Skin epidermis (tissue), 12 donors: ENCODE measurements around the gene CNTRL.
"Not testable (repeated sequence)": the region's sequence is repeated elsewhere in the genome, so short reads cannot be mapped to it uniquely, and the experiment has no call there.

Source experiments
- H3K27ac ChIP-seq, 21 experiments: fragments of 200-600 bp; sonication (generic) in 11 of 21; one replicate each; pipeline ENCODE4 v1.5.0; 2020; ENCODE audit warnings: mild to moderate bottlenecking in 3 of 21, inconsistent platforms in 2 of 21, moderate library complexity in 2 of 21
- H3K4me3 ChIP-seq, 7 experiments: fragments of 200-600 bp; sonication (generic) in 2 of 7; one replicate each; pipeline ENCODE4 v1.5.0; 2020; ENCODE audit warnings: inconsistent platforms in 2 of 7, mild to moderate bottlenecking in 2 of 7, moderate library complexity in 1 of 7

CNTRL gene

DNA sequence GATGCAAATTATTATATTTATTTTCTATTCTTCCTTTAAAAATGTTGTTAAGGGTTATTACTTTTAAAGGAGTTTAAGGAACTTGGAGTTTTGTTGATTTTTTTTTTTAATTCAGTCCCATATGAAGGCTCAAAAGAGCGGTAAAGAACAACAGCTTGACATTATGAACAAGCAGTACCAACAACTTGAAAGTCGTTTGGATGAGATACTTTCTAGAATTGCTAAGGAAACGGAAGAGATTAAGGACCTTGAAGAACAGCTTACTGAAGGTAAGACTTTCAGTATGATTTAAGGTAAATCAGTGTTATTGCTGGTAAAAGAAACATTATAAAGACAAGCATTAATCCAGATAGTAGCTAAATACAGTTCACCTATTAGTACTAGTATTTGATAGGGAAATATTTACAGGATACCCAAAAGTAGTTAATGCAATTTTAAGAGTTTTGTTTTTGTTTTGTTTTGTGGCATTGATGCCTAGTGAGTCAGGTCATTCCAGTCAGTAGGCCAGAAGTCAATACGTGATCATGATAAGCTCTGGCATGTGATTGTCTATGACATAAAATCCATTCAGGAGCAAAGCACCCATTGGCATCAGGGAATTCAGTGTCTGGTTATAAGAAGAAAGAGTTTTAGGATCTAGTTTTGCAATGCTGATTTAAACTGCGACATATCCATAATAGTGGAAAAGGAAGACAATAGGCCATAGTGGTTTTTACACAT, 49.2 kb downstream of the CNTRL start:
- Histone ChIP-seq H3K4me3 (no peak overlapping the region), H3K27ac (no peak overlapping the region)

DNA sequence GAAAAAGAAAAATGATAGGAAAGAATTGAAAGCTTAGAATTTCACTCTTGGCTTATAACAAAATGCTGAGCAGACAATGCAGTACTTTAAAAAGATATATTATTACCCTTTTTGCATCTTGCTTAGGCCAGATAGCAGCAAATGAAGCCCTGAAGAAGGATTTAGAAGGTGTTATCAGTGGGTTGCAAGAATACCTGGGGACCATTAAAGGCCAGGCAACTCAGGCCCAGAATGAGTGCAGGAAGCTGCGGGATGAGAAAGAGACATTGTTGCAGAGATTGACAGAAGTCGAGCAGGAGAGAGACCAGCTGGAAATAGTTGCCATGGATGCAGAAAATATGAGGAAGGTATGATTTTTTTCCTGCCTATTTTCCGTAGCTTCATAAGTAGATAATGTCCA, 50.8 kb downstream of the CNTRL start:
- Histone ChIP-seq H3K4me3 (no peak overlapping the region), H3K27ac (no peak overlapping the region)

DNA sequence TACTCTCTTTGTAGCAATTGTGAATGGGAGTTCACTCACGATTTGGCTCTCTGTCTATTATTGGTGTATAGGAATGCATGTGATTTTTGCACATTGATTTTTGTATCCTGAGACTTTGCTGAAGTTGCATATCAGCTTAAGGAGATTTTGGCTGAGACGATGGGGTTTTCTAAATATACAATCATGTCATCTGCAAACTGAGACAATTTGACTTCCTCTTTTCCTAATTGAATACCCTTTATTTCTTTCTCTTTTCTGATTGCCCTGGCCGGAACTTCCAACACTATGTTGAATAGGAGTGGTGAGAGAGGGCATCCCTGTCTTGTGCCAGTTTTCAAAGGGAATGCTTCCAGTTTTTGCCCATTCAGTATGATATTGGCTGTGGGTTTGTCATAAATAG, 54.6 kb downstream of the CNTRL start:
- H3K27ac ChIP-seq, H3K4me3 ChIP-seq: not testable (repeated sequence)

DNA sequence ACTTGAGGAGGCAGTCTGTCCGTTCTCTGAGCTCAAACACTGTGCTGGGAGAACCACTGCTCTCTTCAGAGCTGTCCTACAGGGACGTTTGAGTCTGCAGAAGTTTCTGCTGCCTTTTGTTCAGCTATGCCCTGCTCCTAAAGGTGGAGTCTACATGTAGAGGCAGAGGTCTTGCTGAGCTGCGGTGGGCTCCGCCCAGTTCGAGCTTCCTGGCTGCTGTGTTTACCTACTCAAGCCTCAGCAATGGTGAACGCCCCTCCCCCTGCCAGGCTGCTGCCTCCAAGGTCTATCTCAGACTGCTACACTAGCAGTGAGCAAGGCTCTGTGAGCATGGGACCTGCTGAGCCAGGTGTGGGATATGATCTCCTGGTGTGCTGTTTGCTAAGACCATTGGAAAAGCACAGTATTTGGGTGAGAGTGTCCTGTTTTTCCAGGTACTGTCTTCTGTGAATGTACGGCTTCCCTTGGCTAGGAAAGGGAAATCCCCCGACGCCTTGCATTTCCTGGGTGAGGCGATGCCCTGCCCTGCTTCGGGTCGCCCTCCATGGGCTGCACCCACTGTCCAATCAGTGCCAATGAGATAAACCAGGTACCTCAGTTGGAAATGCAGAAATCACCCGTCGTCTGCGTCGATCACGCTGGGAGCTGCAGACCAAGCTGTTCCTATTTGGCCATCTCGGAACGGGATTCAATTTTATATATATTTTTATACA, 58.5 kb downstream of the CNTRL start:
- H3K27ac ChIP-seq, result peak overlapping the region in 11 of 21 experiments; percentile 12 to 87 (median 57)
- H3K4me3 ChIP-seq, result no peak overlapping the region

DNA sequence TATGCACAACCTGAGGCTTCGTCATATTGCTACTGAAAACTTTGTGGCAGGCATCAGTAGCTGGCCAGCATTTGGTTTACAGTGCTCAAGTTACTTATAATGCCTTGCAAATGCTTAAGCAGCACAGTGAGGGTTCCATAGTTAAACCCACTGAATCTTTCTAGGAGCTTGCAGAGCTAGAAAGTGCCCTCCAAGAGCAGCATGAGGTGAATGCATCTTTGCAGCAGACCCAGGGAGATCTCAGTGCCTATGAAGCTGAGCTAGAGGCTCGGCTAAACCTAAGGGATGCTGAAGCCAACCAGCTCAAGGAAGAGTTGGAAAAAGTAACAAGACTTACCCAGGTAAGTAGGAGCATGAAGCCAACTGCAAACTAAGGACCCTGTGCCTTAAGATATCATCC, 60.9 kb downstream of the CNTRL start:
- H3K27ac ChIP-seq, result no peak overlapping the region
- no peak overlapping the region for H3K4me3 ChIP-seq

DNA sequence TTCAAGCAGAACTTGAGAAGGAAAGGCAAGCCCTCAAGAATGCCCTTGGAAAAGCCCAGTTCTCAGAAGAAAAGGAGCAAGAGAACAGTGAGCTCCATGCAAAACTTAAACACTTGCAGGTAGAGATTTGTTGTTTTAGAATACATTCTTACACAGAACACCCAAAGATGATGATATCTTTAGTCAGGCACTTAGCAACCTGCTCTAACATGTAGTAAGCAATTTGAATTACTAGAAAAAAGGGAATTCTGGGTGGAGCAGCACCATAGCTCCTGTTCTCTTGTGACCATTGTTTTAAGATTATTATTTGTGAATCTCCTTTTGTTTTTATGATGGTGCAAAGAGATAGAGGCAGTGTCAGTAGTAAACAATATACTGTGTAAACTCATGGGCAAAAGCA, 63.8 kb downstream of the CNTRL start:
- Histone ChIP-seq H3K4me3 (no peak overlapping the region), H3K27ac (no peak overlapping the region)

DNA sequence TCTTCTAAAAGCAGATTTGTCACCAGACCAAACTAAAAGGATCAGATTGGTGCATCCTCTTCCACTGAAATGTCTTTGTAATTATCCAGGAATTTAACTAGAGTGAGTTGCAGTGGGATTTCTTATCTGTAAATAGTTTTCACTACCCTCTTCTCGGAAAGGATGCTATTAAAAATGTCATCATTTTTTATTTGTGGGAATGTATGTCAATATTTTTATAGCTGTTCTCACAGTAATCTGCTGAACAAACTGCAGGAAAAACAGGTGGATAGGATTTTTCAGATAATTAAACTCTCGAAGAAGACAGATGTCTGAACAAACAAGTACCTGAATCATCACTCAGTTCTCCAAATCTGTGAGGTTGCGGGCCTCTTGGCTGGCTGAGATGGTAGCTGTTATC, 64.2 kb downstream of the CNTRL start:
- Histone ChIP-seq H3K4me3 (no peak overlapping the region), H3K27ac (no peak overlapping the region)

DNA sequence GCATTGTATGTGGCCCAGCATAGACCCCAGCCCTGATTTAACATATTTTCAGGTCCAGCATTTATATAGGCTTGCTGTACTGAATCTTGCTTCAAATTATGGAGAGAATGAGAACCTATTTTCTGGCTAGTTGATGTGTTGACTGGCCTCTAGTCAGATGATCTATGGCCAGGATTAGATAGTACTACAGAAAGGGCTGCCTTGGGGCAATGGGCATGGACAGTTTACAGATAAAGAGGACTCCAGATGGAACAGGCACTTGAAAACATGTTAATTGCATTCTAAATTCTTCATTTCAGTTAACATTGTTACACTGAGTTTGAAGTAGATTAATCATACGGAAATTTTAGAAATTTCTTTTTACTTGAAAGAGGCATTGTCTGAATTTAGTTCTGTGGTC, 65.4 kb downstream of the CNTRL start:
- Histone ChIP-seq H3K4me3 (no peak overlapping the region), H3K27ac (no peak overlapping the region)

DNA sequence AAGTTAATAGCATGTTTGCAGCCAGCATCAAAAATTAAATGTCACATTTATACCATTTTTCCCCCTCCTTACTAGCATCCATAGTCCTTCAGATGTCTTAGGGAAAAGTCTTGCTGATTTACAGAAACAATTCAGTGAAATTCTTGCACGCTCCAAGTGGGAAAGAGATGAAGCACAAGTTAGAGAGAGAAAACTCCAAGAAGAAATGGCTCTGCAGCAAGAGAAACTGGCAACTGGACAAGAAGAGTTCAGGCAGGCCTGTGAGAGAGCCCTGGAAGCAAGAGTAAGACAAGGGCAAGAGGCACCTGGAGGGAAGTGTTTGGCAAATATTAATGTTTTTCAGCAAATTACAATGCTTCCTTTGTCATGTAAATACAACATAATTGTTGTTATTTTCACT, 66.6 kb downstream of the CNTRL start:
- Histone ChIP-seq H3K27ac (no peak overlapping the region), H3K4me3 (no peak overlapping the region)

DNA sequence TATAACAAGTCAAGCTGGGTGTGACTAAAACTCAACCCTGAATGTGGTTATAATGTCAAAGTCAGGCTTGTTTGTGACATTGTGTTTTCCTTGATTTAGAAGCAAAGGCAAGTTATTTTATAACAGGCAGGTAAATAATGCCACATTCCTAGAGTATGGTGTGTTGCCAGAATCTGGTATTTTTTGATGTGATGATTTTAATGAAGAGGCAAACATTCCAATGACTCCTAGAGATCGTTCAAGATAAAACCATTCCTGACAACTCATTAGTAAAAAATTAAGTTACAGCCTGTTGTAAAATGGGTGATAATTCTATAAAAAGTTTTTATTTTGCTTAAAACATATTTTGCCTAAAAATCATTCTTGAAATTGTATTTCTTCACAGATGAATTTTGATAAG, 67.0 kb downstream of the CNTRL start:
- no peak overlapping the region for H3K27ac ChIP-seq
- H3K4me3 ChIP-seq, result no peak overlapping the region

DNA sequence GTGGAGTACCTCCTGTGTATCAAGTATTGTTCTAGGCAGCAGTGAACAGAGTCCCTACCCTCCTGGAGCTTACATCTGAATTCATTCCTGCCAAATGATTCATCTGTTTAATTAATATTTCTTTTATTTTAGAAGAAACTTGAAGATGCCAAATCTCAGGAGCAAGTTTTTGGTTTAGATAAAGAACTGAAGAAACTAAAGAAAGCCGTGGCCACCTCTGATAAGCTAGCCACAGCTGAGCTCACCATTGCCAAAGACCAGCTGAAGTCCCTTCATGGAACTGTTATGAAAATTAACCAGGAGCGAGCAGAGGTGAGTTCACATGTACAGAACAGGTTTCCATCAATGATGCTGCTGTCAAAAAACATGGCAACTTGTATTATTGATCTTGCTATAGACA, 69.0 kb downstream of the CNTRL start:
- Histone ChIP-seq H3K4me3 (no peak overlapping the region), H3K27ac (no peak overlapping the region)

DNA sequence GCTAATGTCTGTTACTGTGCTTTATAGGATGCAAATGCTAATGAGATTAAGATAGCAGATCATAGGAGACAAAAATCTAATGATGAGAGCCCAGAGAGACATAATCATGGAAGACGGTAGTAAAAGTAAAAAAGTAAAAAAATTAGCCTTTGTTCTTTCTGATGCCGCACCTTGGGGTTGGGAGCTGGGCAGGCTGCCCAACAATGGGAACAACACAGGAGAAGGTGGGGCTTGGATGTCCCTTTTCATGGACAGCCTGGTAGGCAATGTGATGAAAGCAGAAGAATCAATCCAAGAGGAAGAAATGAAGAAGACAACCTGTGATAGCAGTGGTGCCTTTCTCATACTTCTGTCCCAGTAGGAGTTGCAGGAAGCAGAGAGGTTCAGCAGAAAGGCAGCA, 69.7 kb downstream of the CNTRL start:
- no peak overlapping the region for H3K4me3 ChIP-seq
- H3K27ac ChIP-seq, result no peak overlapping the region

DNA sequence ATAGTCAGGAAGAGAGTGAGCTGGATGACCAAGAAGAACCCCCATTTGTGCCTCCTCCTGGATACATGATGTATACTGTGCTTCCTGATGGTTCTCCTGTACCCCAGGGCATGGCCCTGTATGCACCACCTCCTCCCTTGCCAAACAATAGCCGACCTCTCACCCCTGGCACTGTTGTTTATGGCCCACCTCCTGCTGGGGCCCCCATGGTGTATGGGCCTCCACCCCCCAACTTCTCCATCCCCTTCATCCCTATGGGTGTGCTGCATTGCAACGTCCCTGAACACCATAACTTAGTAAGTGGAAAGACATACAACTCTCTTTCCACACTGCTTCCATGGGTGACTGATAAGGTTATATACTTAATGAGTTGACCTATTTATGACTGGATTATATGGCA, 75.4 kb downstream of the CNTRL start:
- no peak overlapping the region for H3K4me3 ChIP-seq
- no peak overlapping the region for H3K27ac ChIP-seq

DNA sequence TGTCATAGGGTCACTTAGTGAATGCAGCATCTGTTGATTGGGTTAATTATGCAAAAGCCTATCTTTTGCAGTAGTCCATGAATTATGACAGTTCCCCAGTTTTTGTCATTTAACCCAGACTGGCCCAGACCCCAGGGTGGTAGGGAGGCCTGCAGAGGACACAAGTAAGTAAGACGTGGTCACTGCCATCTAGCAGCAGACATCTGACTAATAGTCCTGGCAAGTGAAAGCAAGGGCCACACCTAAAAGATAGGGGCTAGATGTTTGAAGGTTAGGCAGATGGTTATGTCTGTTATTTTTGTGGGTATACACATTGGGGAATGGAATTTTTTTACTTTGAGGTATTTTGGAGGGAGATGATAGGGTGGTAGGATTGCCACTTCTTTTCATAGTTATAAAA, 78.9 kb downstream of the CNTRL start:
- Histone ChIP-seq H3K4me3 (no peak overlapping the region), H3K27ac (no peak overlapping the region)

DNA sequence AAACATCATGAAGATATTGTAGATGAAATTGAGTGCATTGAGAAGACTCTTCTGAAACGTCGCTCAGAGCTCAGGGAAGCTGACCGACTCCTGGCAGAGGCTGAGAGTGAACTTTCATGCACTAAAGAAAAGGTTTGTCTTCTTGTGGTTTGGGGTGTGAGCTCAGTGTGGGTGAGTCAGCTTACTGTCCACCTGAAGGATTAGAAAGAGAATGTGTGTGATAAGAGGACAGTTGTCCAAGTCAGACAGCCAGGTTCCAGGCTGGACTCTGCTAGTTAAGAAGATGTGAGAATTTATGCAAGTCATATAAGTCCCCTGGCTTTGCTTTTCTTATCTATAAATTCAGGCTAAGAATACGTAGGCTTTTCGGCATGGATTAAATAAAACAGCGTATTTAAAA, 80.0 kb downstream of the CNTRL start:
- Histone ChIP-seq H3K27ac (no peak overlapping the region), H3K4me3 (no peak overlapping the region)

DNA sequence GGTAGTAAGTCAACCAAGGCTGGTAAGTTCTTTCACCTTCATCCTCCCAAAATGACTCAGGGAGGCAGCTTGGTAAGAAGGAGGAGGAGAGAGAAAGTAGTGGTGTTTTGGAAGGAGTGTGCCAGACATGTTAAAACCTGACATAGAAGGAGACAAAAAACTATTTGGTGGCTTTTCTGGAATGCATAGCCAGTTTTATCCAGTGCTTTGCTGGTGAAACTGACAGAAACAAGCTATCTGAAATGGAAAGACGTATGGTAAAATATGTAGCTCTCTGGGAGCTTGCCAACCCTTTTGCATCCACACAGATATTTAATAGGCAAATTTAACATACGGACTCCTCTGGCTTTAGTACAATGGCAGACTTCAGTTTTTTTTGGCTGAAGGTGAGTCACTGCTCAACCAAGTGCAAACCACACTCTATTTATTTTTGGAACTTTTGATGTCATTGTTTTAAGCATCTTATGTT, 81.5 kb downstream of the CNTRL start:
- peak overlapping the region in 1 of 7 experiments; percentile 0 for H3K4me3 ChIP-seq
- peak overlapping the region in 1 of 21 experiments; percentile 2 for H3K27ac ChIP-seq

DNA sequence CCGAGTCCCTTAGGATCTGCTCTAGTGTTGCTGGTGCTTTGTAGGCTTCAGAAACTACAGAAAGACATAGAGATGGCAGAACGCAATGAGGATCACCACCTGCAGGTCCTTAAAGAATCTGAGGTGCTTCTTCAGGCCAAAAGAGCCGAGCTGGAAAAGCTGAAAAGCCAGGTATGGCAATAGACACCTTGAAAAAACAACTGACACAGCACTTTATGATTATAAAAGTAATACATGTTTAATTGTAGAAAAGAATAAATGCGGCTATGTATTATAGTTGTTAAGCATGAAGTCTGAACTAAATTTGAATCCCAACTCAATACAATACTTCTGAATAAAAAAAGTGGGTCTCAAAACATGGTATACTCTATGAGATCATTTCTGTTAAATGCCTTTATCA, 83.2 kb downstream of the CNTRL start:
- no peak overlapping the region for H3K4me3 ChIP-seq
- H3K27ac ChIP-seq, result no peak overlapping the region

DNA sequence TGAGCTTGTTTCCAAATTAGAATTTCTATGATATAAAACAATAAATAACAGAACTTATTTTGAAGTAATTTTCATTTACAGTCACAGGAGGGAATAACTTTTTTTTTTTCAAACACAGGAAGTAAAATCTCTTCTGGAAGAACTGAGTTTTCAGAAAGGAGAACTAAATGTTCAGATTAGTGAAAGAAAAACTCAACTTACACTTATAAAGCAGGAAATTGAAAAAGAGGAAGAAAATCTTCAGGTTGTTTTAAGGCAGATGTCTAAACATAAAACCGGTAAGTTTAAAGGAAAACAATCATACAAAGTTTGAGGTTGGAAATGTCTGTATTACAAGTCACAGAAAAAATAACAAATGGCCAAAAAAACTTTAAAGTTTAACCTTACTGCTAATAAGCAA, 85.3 kb downstream of the CNTRL start:
- H3K27ac ChIP-seq, result peak overlapping the region in 6 of 21 experiments; percentile 3 to 71 (median 28)
- no peak overlapping the region for H3K4me3 ChIP-seq

DNA sequence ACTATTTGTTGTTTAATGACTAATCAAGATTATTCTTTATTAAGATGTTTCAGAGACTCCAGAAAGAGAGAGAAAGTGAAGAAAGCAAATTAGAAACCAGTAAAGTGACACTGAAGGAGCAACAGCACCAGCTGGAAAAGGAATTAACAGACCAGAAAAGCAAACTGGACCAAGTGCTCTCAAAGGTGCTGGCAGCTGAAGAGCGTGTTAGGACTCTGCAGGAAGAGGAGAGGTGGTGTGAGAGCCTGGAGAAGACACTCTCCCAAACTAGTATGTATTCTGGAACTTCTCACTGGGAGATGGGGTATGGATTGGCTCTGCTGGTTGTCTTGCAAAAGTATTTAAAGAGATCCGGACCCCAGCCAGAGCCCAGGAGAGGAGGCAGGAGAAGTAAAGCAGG, 93.3 kb downstream of the CNTRL start:
- Histone ChIP-seq H3K4me3 (no peak overlapping the region), H3K27ac (no peak overlapping the region)

DNA sequence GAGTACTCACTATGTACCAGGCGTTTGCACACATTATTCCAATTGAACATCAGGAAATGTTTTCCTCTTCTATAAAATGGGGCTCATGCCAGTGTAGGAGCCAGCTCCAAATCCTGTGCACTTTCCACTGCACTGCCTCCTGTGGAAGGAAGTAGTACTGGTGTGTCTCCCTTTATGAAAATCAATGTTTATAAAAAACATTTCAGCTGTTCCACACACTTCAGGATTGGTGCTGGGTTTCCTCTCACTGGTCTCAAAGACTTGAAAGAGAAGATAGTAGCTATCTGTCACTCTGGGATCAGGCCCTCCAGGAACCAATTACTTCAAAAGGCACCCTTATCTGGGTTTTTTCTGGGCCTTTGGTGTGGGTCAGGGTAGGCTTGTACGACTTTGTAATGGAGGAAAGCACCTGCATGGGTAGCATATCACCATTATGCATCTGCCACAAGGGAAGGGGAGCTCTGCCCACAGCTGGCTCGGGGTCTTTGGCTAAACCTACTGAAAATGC, 94.4 kb downstream of the CNTRL start:
- Histone ChIP-seq H3K4me3 (no peak overlapping the region), H3K27ac (peak overlapping the region in 3 of 21 experiments; percentile 10 to 30 (median 20))

DNA sequence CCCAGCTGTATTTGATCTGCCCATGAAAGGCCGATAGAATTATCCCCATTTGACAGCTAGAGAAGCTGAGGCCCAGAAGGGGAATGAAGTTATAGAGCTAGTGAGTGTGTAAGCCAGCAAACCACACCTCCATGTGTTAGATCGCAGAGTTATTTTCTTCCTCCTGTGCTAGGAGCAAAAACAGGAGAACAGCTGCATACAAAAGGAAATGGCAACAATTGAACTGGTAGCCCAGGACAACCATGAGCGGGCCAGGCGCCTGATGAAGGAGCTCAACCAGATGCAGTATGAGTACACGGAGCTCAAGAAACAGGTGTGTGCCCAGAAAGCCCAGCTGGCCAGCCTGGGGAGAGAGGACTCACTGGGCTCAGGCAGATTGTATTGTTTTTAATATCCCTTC, 96.5 kb downstream of the CNTRL start:
- H3K27ac ChIP-seq, result no peak overlapping the region
- no peak overlapping the region for H3K4me3 ChIP-seq
